Keratinocyte (primary cell): ENCODE results near the gene TMBIM4.

ENCODE experiments used
- EZH2 ChIP-seq: IDR thresholded peaks from one replicate; pipeline ENCODE4 v1.6.1; 2012; ENCODE audit warnings: inconsistent platforms, mild to moderate bottlenecking, low read length, moderate library complexity
- TF ChIP-seq, protein P1 (sequence below), 3 experiments: IDR thresholded peaks in 1 of 3; conservative IDR thresholded peaks in 1 of 3; optimal IDR thresholded peaks in 1 of 3; 2 replicates in 2 of 3; 3 replicates in 1 of 3; pipeline versions ENCODE3 to v1.5.1; 2011; ENCODE audit warnings: low read length in 3 of 3, mild to moderate bottlenecking in 3 of 3, moderate library complexity in 2 of 3, control low read depth in 1 of 3, inconsistent platforms in 1 of 3; ENCODE audit not compliant: insufficient read depth in 2 of 3; ENCODE audit errors: extremely low read depth in 1 of 3

DNA sequence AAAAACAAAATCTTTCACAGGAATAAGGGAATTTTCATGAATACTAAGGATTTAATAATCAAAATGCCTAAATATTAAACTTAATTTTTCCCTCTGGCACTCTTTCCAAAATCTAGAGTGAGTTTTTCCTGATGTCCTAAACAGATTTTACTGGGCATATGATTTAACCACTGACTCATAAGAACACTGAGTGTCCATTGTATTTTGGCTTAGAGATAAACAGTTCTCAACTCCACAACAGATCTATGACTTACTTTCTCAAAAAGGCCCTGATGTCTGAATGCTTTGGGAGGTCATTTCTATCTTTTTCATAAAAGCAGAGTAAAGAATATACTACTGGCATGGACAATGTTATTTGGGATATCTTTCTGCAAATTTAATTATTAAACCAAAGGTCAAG is 15.0 kb downstream of the TMBIM4 start:
- TF ChIP-seq, protein P1, sequence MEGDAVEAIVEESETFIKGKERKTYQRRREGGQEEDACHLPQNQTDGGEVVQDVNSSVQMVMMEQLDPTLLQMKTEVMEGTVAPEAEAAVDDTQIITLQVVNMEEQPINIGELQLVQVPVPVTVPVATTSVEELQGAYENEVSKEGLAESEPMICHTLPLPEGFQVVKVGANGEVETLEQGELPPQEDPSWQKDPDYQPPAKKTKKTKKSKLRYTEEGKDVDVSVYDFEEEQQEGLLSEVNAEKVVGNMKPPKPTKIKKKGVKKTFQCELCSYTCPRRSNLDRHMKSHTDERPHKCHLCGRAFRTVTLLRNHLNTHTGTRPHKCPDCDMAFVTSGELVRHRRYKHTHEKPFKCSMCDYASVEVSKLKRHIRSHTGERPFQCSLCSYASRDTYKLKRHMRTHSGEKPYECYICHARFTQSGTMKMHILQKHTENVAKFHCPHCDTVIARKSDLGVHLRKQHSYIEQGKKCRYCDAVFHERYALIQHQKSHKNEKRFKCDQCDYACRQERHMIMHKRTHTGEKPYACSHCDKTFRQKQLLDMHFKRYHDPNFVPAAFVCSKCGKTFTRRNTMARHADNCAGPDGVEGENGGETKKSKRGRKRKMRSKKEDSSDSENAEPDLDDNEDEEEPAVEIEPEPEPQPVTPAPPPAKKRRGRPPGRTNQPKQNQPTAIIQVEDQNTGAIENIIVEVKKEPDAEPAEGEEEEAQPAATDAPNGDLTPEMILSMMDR (optimal IDR thresholded peaks at IDR 0.05 in 1 of 3, IDR thresholded peaks at IDR 0.05 in 1 of 3, conservative IDR thresholded peaks at IDR 0.05 in 1 of 3; ENCODE audit: extremely low read depth in 1 of 3, insufficient read depth in 2 of 3, low read length in 3 of 3): no peak
- TF ChIP-seq EZH2: no peak
